Measurements from ENCODE around the gene SLC17A9.

DNA sequence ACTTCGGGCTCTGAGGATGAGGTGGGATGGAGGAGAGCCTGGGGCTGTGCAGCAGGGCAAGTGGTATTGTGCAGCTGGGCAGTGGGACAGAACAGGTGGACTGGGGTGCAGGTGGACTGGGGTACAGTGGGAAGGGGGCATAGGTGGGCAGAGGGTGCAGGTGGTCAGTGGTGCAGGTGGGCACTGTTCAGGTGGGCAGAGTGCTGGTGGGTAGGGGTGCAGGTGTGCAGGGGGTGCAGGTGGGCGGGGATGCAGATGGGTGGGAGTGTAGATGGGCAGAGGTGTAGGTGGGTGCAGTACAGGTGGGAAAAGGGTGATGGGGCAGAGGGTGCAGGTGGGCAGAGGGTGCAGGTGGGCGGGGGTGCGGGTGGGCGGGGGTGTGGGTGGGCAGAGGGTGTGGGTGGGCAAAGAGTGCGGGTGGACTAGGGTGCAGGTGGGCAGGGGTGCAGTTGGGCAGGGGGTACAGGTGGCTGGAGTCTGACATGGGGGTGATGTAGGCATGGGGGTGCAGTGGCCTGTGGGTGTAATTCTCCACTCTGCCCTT, 33.8 kb downstream of the SLC17A9 start:
- TF ChIP-seq CTCF (IDR thresholded peaks at IDR 0.05) (no peak), EZH2 (IDR thresholded peaks at IDR 0.05; ENCODE audit: borderline replicate concordance, insufficient read depth, low read depth, low read length, poor library complexity, severe bottlenecking) (no peak)

Measured in B cell (primary cell).